T47D (cell line): ENCODE data around the gene TCP11L2.
A peak's percentile ranks its signal among the peaks of the same experiment; 100 is the strongest.

Source experiments
- DNase-seq, 2 experiments: peaks; one replicate each; pipeline versions ENCODE4 v3.0.0 to v3.0.0-alpha.2; 2011 to 2012; ENCODE audit warnings: low read depth in 1 of 2, low spot score in 1 of 2
- JUND ChIP-seq: IDR thresholded peaks from 2 replicates; pipeline ENCODE4 v1.6.1; 2012; ENCODE audit warnings: low read depth
- in situ Hi-C: cut with HindIII; loops from 2 replicates; pipeline ENCODE4 v1.10.0; 2016; ENCODE audit warnings: low sequenced_read_pairs, low pct_unique_long_range_greater_than_20kb

The TCP11L2 gene

GRCh38 chr12:106302401-106303201 lies at the start of gene TCP11L2:
Gene TCP11L2 (plus strand): TSS chr12:106302733. CDS start chr12:106311076, 8,343 bp downstream.
- in situ Hi-C loops = no loop called here
- peak; percentile 68 for TF ChIP-seq JUND
- DNase-seq = peak; percentile 90 to 91

DNA sequence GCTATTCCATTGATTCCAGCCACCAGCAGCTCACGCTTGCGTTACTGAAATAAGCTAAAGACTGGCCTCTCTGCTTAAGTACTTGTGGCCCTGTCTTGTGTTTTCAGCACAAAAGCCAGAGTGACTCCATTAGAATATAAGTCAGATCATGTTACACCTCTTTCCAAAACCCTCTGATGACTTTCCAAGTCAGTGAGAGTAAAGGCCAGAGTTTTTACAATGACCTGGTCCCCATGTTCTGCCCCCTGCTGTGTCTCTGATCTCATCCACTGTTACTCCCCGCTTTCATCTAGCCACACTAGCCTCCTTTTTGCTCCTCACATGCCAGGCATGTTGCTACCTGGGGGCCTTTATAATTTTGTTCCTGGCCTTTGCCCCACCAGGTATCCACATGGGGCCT lies 47.8 kb upstream of the TCP11L2 start:
- in situ Hi-C loops = no loop called here
- no peak for TF ChIP-seq JUND
- no peak for DNase-seq

DNA sequence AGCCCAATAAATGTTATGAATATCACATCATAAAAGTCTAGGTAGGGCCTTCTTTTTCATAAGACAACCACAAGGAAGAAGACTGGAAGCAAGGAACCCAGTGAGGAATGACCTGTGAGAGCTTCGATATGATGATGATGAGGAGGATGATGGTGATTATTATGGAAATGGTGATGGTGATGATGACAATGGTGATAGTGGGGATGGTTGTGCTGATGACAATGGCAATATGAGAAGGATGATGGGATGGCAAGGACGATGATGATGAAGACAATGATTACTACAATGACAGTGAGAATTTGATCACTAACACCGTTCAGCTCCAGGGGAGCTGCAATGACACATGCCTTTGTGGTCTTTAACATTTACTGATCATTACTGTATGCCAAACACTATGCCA lies 47.0 kb upstream of the TCP11L2 start:
- TF ChIP-seq JUND = no peak
- DNase-seq = no peak
- in situ Hi-C loops = no loop called here

GRCh38 chr12:106255952-106256351 lies 46.6 kb upstream of the TCP11L2 start:
- in situ Hi-C loops = no loop called here
- no peak for TF ChIP-seq JUND

GRCh38 chr12:106256524-106256923 lies 46.0 kb upstream of the TCP11L2 start:
- no peak for TF ChIP-seq JUND
- DNase-seq = no peak
- in situ Hi-C loops = no loop called here

More at GRCh38 chr12:106255952-106256351, 46.6 kb upstream of the TCP11L2 start:
- DNase-seq = no peak

- DNase-seq = no peak
- in situ Hi-C loops = no loop called here
- no peak for TF ChIP-seq JUND
Measured at GRCh38 chr12:106258226-106258625, 44.3 kb upstream of the TCP11L2 start.

DNA sequence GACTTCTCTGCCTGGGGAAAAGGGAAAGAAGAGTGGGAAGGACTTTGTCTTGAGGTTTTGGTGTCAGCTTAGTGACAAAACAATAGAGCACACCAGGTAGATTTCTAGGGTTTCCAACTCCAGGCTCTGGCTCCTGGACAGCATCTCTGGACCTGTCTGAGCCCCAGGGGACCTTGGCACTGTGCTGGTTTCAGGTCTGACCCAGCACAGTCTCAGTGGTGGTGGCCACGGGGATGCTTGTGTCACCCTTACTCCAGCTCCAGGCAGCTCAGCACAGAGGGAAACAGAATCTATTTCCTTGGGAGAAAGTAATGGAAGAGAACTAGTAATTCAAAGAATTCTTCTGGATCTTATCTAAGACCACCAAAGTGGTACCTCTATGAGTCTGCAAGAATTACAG lies 43.6 kb upstream of the TCP11L2 start:
- in situ Hi-C loops = no loop called here
- TF ChIP-seq JUND = no peak
- DNase-seq = no peak

DNA sequence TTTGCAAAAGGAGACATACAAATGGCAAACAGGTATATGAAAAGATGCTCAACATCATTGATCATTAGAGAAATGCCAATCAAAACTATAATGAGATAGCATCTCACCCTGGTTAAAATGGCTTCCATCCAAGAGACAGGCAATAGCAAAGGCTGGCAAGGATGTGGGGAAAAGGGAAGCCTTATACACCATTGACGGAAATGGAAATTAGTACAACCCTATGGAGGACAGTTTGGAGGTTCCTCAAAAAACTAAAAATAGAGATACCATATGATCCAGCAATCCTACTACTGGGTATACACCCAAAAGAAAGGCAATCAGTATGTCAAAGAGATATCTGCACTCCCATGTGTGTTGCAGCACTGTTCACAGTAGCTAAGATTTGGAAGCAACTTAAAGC lies 37.4 kb upstream of the TCP11L2 start:
- DNase-seq = no peak
- no peak for TF ChIP-seq JUND
- in situ Hi-C loops = no loop called here

GRCh38 chr12:106267535-106267934 lies 35.0 kb upstream of the TCP11L2 start:
- in situ Hi-C loops = no loop called here
- no peak for DNase-seq
- no peak for TF ChIP-seq JUND

DNA sequence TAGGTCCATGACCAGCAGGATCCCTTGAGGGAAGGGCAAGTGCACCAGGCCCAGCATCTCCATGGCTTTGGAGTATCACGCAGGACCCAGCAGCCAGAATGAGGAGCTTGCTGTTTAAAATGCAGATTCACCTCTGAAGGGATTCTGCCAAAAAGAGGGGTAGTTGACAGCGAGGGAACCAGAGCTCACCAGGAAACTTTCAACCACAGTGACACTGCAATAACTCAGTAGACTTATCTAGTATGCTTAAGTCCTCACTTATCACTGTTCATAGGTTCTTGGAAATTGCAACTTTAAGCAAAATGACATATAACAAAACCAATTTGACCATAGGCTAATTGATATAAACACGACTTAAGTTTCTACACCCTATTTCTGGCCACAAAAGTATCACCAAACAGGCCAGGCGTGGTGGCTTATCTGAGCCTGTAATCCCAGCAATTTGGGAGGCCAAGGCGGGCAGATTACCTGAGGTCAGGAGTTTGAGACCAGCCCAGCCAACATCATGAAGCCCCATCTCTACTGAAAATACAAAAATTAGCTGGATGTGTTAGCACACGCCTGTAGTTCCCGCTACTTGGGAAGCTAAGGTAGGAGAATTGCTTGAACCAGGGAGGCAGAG lies 33.3 kb upstream of the TCP11L2 start:
- in situ Hi-C loops = no loop called here
- no peak for TF ChIP-seq JUND
- DNase-seq = no peak

DNA sequence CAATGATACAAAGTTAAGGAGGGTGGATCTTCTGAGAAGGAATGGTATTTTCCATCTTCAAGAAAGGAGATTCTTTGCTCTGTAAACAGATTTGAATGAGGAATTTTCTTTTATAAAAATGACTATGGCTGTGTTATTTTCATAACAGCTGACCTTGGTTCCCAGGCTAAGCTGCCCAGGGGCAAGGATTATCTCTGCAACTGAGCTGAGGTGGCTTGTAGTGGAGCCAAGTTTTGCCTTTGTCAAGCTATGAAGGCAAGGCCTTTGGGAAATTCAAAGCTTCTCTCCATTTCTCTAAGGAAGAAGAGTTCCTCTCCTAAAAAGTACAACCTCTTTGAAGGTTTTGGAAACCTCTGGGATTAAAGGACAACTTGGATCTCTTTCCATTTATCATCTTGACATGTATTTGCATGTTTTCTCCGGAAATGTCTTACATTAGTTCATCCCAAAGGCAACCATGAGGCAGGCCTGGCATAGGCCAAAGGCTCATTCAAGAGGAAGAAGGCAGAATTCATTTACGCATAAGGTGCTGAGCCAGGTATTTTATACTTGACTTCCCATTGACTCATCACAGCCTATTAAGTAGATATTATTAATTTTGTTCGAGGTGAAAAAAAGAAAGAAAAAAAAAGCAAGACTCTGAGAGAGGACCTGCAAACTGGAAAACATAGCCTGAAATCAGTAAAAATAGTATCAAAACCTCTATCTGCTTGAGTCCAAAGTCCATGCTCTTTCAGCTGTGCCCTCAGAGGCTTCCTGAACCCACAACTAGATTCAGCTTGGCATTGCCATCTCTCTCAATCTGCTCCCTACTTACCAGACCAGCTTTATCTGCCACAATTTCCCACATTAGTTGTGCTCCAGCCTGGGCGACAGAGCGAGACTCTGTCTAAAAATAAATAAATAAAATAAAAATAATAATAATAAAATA lies 30.7 kb upstream of the TCP11L2 start:
- no peak for DNase-seq
- TF ChIP-seq JUND = no peak
- in situ Hi-C loops = no loop called here

DNA sequence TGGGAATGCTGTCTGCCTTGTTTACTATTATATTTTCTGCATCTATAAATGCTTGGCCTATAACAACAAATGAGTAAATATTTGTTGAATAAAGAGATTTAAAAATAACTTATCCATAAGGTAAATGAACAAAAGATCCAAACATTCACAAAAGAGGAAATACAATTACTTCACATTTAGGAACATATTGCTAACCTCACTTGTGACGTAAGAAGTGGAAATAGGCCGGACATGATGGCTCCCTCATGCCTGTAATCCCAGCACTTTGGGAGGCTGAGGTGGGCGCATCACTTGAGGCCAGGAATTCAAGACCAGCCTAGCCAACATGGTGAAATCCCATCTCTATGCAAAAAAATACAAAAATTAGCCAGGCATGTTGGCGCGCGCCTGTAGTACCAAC lies 29.0 kb upstream of the TCP11L2 start:
- TF ChIP-seq JUND = no peak
- no peak for DNase-seq
- in situ Hi-C loops = no loop called here

DNA sequence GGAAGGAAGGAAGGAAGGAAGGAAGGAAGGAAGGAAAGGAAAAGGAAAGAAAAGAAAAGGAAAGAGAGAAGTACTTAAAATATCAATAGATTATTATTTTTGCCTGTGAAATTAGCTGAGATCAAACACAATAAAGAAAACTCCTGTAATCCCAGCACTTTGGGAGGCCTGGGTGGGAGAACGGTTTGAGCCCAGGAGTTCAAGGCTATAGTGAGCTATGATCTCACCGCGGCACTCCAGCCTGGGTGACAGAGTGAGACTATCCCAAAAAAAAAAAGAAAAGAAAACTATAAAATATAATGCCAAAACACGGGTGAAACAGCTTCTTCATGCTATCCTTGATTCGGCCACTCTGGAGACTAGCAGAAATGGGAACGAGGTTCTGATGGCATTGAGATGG lies 28.5 kb upstream of the TCP11L2 start:
- TF ChIP-seq JUND = no peak
- in situ Hi-C loops = no loop called here
- no peak for DNase-seq
